Measurements from ENCODE around the gene TSC1. TPM values are rescaled to one million over a fixed set of nuclear protein-coding genes. Genes with fewer than 3 reads are reported as not detected.

TSC1 gene
- total RNA-seq, 4 donors from 2014 or later: 29.7 to 55.3 (median 44.0) TPM

GRCh38 chr9:132864691-132865090, 79.7 kb downstream of the TSC1 start:
- no peaks in the 10 kb centered on the region for H3K4me1 ChIP-seq
- H3K27me3 ChIP-seq: no peaks in the 10 kb centered on the region
- no peak for TF ChIP-seq POLR2A (IDR thresholded peaks at IDR 0.05)
- no peak for TF ChIP-seq CTCF (IDR thresholded peaks at IDR 0.05)
- no peaks in the 10 kb centered on the region for H3K36me3 ChIP-seq
- DNase-seq: no peak
- intact Hi-C loops (cut with DNase I; ENCODE audit: low total_unique reads): no loop called here
- no peaks in the 10 kb centered on the region for H3K9me3 ChIP-seq
- H3K4me3 ChIP-seq: no peak overlapping the region
- H3K27ac ChIP-seq: no peak overlapping the region

- H3K4me1 ChIP-seq: no peaks in the 10 kb centered on the region
- no peak overlapping the region for H3K4me3 ChIP-seq
- DNase-seq: no peak
- H3K27me3 ChIP-seq: no peaks in the 10 kb centered on the region
- no peaks in the 10 kb centered on the region for H3K9me3 ChIP-seq
- intact Hi-C loops (cut with DNase I; ENCODE audit: low total_unique reads): no loop called here
- H3K27ac ChIP-seq: no peak overlapping the region
- H3K36me3 ChIP-seq: no peaks in the 10 kb centered on the region
- no peak for TF ChIP-seq POLR2A (IDR thresholded peaks at IDR 0.05)
- no peak for TF ChIP-seq CTCF (IDR thresholded peaks at IDR 0.05)
Observed at GRCh38 chr9:132864277-132864676, 80.1 kb downstream of the TSC1 start.

- no peaks in the 10 kb centered on the region for H3K27me3 ChIP-seq
- no peak for DNase-seq
- TF ChIP-seq CTCF (IDR thresholded peaks at IDR 0.05) (no peak), POLR2A (IDR thresholded peaks at IDR 0.05) (no peak)
- no peaks in the 10 kb centered on the region for H3K9me3 ChIP-seq
- no peaks in the 10 kb centered on the region for H3K36me3 ChIP-seq
- intact Hi-C loops (cut with DNase I; ENCODE audit: low total_unique reads): no loop called here
- H3K4me3 ChIP-seq: no peak overlapping the region
- H3K4me1 ChIP-seq: no peaks in the 10 kb centered on the region
- no peak overlapping the region for H3K27ac ChIP-seq
Observed at GRCh38 chr9:132863096-132863495, 81.3 kb downstream of the TSC1 start.

GRCh38 chr9:132862533-132862932, 81.9 kb downstream of the TSC1 start:
- DNase-seq: no peak
- no peaks in the 10 kb centered on the region for H3K36me3 ChIP-seq
- H3K27ac ChIP-seq: no peak overlapping the region
- intact Hi-C loops (cut with DNase I; ENCODE audit: low total_unique reads): no loop called here
- no peak overlapping the region for H3K4me3 ChIP-seq
- no peaks in the 10 kb centered on the region for H3K4me1 ChIP-seq
- H3K9me3 ChIP-seq: no peaks in the 10 kb centered on the region
- H3K27me3 ChIP-seq: no peaks in the 10 kb centered on the region
- no peak for TF ChIP-seq CTCF (IDR thresholded peaks at IDR 0.05)
- no peak for TF ChIP-seq POLR2A (IDR thresholded peaks at IDR 0.05)

- H3K4me3 ChIP-seq: no peak overlapping the region
- H3K27me3 ChIP-seq: no peaks in the 10 kb centered on the region
- intact Hi-C loops (cut with DNase I; ENCODE audit: low total_unique reads): no loop called here
- no peak for TF ChIP-seq CTCF (IDR thresholded peaks at IDR 0.05)
- TF ChIP-seq POLR2A (IDR thresholded peaks at IDR 0.05): no peak
- H3K36me3 ChIP-seq: no peaks in the 10 kb centered on the region
- H3K4me1 ChIP-seq: no peaks in the 10 kb centered on the region
- no peaks in the 10 kb centered on the region for H3K9me3 ChIP-seq
- H3K27ac ChIP-seq: no peak overlapping the region
- DNase-seq: no peak
Observed at GRCh38 chr9:132861666-132862065, 82.8 kb downstream of the TSC1 start.

All from uterus (tissue), 4 donors.